Stimulated activated CD8-positive, alpha-beta memory T cell treated with anti-CD3 and anti-CD28 coated beads, Interleukin-2, amount 100 ng/mL, for 48 hours (primary cell): ENCODE measurements around the gene GLRB.
"Not testable (repeated sequence)": the region's sequence is repeated elsewhere in the genome, so short reads cannot be mapped to it uniquely, and the experiment has no call there.

ENCODE experiments used
- DNase-seq, 2 donors: peaks; one replicate each; pipeline ENCODE4 v3.0.0-alpha.2; 2020; ENCODE audit warnings: low read depth in 2 of 2

Gene GLRB

GRCh38 chr4:157075811-157076577 is at the start of gene GLRB:
Gene GLRB (plus strand): TSS chr4:157076150. CDS start chr4:157078025, 1,875 bp downstream.
- DNase-seq, result no peak

GRCh38 chr4:157035471-157035870 is 40.5 kb upstream of the GLRB start:
- no peak for DNase-seq

GRCh38 chr4:157040405-157040804 is 35.5 kb upstream of the GLRB start:
- no peak for DNase-seq

- no peak for DNase-seq
Observed at GRCh38 chr4:157043131-157043530, 32.8 kb upstream of the GLRB start.

- DNase-seq, result no peak
Observed at GRCh38 chr4:157045507-157046127, 30.3 kb upstream of the GLRB start.

GRCh38 chr4:157048248-157048647 is 27.7 kb upstream of the GLRB start:
- no peak for DNase-seq

GRCh38 chr4:157050561-157050960 is 25.4 kb upstream of the GLRB start:
- no peak for DNase-seq

GRCh38 chr4:157052429-157053040 is 23.4 kb upstream of the GLRB start:
- no peak for DNase-seq

GRCh38 chr4:157057218-157057617 is 18.7 kb upstream of the GLRB start:
- DNase-seq, result no peak

GRCh38 chr4:157058899-157059298 is 17.1 kb upstream of the GLRB start:
- DNase-seq, result not testable (repeated sequence)

GRCh38 chr4:157072002-157072401 is 3.9 kb upstream of the GLRB start:
- no peak for DNase-seq

- no peak for DNase-seq
Observed at GRCh38 chr4:157075401-157075800, 549 bp upstream of the GLRB start.

- DNase-seq, result no peak
Observed at GRCh38 chr4:157076578-157076947, 613 bp downstream of the GLRB start.

GRCh38 chr4:157079441-157079840 is 3.5 kb downstream of the GLRB start:
- no peak for DNase-seq

GRCh38 chr4:157080605-157081004 is 4.7 kb downstream of the GLRB start:
- DNase-seq, result no peak

GRCh38 chr4:157095716-157096115 is 19.8 kb downstream of the GLRB start:
- DNase-seq, result no peak

- DNase-seq, result no peak
Observed at GRCh38 chr4:157096439-157096838, 20.5 kb downstream of the GLRB start.

- DNase-seq, result no peak
Observed at GRCh38 chr4:157099506-157099905, 23.6 kb downstream of the GLRB start.

GRCh38 chr4:157104541-157104940 is 28.6 kb downstream of the GLRB start:
- DNase-seq, result no peak

GRCh38 chr4:157114671-157115070 is 38.7 kb downstream of the GLRB start:
- DNase-seq, result no peak

- no peak for DNase-seq
Observed at GRCh38 chr4:157115613-157116335, 39.8 kb downstream of the GLRB start.

GRCh38 chr4:157121401-157121800 is 45.5 kb downstream of the GLRB start:
- DNase-seq, result no peak
